ENCODE results near the gene DAPK3. TPM values are rescaled to one million over a fixed set of nuclear protein-coding genes. Genes with fewer than 3 reads are reported as not detected.
"Not testable (repeated sequence)": the region's sequence is repeated elsewhere in the genome, so short reads cannot be mapped to it uniquely, and the experiment has no call there.

The DAPK3 gene
- total and polyA plus RNA-seq, 2 experiments from 2014 or later: 47.6 to 167 TPM

DNA sequence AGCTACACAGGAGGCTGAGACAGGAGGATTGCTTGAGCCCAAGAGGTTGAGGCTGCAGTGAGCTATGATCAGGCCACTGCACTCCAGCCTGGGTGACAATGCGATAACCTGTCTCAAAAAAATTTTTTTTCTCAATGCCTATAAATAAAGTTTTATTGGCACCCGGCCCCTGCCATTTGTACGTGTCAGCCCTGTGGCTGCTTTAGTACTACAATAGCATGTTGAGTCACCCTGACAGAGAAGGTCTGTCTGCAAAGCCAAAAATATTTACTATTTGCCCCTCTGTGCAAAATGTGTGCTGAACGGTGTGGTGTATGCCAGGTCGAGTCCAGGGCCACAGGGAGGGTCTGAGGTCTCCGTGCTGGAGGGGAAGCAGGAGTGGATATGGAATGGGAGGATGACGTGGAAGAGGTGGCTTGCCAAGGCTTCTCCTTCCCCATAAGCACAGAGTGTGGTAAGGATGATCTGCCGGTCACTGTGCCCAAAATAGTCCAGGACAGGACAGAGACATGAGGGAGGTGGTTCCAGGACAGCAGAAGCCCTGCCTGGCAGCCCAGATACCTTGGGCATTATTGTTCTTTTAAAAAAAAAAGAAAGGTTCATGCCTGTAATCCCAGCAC lies 28.0 kb downstream of the DAPK3 start:
- H3K4me1 ChIP-seq (ENCODE audit: insufficient read depth): no peaks in the 10 kb centered on the region
- no peak for TF ChIP-seq EZH2 (IDR thresholded peaks at IDR 0.05; ENCODE audit: insufficient read depth, poor library complexity, severe bottlenecking)
- no peak for TF ChIP-seq EZH2phosphoT487 (IDR thresholded peaks at IDR 0.05; ENCODE audit: insufficient read depth, low read depth)
- in situ Hi-C loops (cut with MboI): no loop called here
- no peak overlapping the region for H3K27ac ChIP-seq
- no peaks in the 10 kb centered on the region for H4K20me1 ChIP-seq (ENCODE audit: insufficient read depth)
- no peaks in the 10 kb centered on the region for H3K79me2 ChIP-seq (ENCODE audit: insufficient read depth)
- 64 to 71% methylated on average over 8 of the region's 8 CpGs for WGBS, 2 experiments (ENCODE audit: low coverage in 1 of 2, low lambda C conversion rate in 2 of 2, missing lambda C conversion rate in 2 of 2)
- no peak overlapping the region for H2AFZ ChIP-seq
- peak; percentile 30 for DNase-seq
- H3K27me3 ChIP-seq (replicated peaks; ENCODE audit: insufficient read depth): no peaks in the 10 kb centered on the region
- no peak overlapping the region for H3K9ac ChIP-seq
- no peak overlapping the region for H3K4me3 ChIP-seq
- no peaks in the 10 kb centered on the region for H3K9me2 ChIP-seq (ENCODE audit: insufficient read depth)
- no peaks in the 10 kb centered on the region for H3F3A ChIP-seq (ENCODE audit: insufficient read depth)
- no peaks in the 10 kb centered on the region for H3K36me3 ChIP-seq (ENCODE audit: low read depth)
- H3K4me2 ChIP-seq (ENCODE audit: unreplicated experiment): no peak overlapping the region
- no peaks in the 10 kb centered on the region for H3K9me3 ChIP-seq (ENCODE audit: low read depth)

DNA sequence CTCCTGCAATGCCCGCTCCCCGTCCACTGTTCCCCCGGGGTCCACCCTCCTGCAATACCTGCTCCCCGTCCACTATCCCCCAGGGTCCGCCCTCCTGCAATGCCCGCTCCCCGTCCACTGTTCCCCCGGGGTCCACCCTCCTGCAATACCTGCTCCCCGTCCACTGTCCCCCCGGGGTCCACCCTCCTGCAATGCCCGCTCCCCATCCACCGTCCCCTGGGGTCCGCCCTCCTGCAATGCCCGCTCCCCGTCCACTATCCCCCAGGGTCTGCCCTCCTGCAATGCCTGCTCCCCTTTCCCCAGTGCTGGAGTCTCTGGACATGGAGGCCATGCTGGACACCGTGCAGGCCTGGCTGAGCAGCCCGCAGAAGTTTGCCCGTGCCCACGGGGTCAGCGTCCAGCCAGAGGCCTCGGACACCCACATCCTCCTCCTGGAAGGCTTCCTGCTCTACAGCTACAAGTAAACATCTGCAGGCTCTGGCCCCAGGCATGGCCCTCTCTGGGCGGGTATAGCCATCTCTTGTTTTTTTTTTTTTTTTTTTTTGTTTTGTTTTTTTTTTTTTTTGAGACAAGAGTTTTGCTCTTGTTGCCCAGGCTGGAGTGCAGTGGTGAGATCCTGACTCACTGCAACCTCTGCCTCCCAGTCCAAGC lies 32.5 kb downstream of the DAPK3 start:
- H4K20me1 ChIP-seq (ENCODE audit: insufficient read depth); H3K9me2 ChIP-seq (ENCODE audit: insufficient read depth); in situ Hi-C loops (cut with MboI); DNase-seq; H3K4me1 ChIP-seq (ENCODE audit: insufficient read depth); H3K27ac ChIP-seq; H3K4me3 ChIP-seq; H3K36me3 ChIP-seq (ENCODE audit: low read depth); H3F3A ChIP-seq (ENCODE audit: insufficient read depth); H3K9ac ChIP-seq; H3K4me2 ChIP-seq (ENCODE audit: unreplicated experiment); H2AFZ ChIP-seq; H3K79me2 ChIP-seq (ENCODE audit: insufficient read depth); H3K9me3 ChIP-seq (ENCODE audit: low read depth): not testable (repeated sequence)
- peaks cover 15% of the 10 kb centered on the region for H3K27me3 ChIP-seq (replicated peaks; ENCODE audit: insufficient read depth)
- 79 to 85% methylated on average over 9 to 22 of the region's 22 CpGs for WGBS, 2 experiments (ENCODE audit: low coverage in 1 of 2, low lambda C conversion rate in 2 of 2, missing lambda C conversion rate in 2 of 2)

DNA sequence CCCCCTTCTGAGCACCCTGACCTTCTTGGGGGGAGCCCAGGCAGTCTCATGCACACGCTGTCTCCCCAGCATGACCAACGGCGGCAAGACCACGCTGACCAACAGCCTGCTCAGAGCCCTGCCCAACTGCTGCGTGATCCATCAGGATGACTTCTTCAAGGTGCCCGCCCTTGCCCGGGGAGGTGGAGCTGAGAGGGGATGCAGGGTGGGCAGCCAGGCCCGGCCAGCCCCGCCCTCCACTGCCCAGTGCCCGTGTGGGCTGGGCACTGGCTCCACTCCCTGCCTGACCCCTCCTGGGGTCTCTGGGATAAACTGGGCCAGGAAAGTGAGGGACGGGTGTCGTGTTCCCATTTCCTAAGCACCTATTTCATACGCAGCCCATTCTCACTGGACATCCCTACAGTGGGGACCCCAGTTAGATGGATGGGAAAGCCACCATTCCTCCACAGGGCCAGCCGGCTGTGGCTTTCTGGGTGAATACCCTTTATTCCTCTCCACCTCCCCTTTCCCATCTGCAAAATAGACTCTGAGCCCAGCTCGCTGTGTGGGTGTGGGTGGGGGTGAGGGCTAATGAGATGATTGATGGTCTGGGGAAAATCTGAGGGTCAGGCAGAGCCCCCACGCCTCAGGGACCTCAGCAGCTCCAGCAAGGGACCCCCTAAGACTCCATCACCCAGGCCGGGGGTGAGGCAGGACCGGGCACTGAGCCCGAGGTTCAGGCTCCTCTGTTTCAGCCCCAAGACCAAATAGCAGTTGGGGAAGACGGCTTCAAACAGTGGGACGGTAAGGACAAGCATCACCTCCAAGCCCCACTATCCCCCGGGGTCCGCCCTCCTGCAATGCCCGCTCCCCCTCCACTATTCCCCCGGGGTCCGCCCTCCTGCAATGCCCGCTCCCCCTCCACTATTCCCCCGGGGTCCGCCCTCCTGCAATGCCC lies 34.1 kb downstream of the DAPK3 start:
- Histone ChIP-seq H3K4me3 (no peak overlapping the region), H3K79me2 (ENCODE audit: insufficient read depth) (no peaks in the 10 kb centered on the region), H4K20me1 (ENCODE audit: insufficient read depth) (no peaks in the 10 kb centered on the region), H3K4me1 (ENCODE audit: insufficient read depth) (no peaks in the 10 kb centered on the region), H3F3A (ENCODE audit: insufficient read depth) (no peaks in the 10 kb centered on the region), H3K9me2 (ENCODE audit: insufficient read depth) (no peaks in the 10 kb centered on the region), H3K27me3 (replicated peaks; ENCODE audit: insufficient read depth) (peaks cover 21% of the 10 kb centered on the region), H3K27ac (no peak overlapping the region), H3K9ac (no peak overlapping the region), H3K36me3 (ENCODE audit: low read depth) (no peaks in the 10 kb centered on the region), H2AFZ (no peak overlapping the region), H3K9me3 (ENCODE audit: low read depth) (no peaks in the 10 kb centered on the region), H3K4me2 (ENCODE audit: unreplicated experiment) (no peak overlapping the region)
- 71 to 79% methylated on average over 16 to 29 of the region's 29 CpGs for WGBS, 2 experiments (ENCODE audit: low coverage in 1 of 2, low lambda C conversion rate in 2 of 2, missing lambda C conversion rate in 2 of 2)
- DNase-seq: no peak
- no peak for TF ChIP-seq EZH2phosphoT487 (IDR thresholded peaks at IDR 0.05; ENCODE audit: insufficient read depth, low read depth)
- no peak for TF ChIP-seq EZH2 (IDR thresholded peaks at IDR 0.05; ENCODE audit: insufficient read depth, poor library complexity, severe bottlenecking)
- in situ Hi-C loops (cut with MboI): no loop called here

DNA sequence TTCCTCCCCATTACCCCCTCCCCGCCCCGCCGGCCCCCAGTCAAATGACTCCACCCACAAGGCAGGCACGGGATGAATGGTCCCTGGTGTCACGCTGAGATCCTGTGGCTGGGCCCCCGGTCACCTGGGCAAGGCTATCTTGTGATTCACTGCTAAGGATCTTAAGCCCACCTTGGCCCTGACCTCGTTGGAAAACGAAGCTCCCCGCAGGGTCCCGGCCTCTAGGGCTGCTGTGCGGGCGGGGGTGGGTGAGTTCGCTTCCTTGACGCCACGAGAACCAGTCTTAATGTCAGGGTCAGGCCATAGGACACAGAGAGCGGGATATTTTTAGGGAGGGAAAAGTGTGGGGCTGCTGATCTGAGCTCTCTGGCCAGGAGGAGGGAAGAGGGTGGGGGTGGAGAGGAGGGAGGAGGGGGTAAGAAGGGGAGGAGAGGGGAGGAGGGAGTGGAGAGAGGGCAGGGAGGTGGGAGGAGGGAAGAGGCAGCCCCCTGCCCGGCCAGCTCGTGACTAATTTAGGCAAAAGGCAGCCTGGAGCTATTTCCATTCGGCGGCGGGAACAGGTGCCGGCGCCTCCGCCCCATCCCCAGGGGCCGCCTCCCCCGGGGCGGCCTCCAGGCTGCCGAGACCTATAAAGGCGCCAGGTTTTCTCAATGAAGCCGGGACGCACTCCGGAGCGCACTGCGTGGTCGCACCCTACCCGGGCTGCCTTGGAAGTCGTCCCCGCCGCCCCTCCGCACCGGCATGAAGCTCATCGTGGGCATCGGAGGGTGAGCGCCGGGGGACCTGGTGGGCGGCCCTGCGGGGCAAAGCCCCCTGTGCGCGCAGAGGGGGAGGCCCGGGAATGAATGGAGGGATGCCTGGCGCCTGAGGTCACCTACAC lies 37.7 kb downstream of the DAPK3 start, which contains the start of gene NMRK2:
NMRK2 (plus strand) TSS at position 139 of the 880 bp plus-strand sequence; CDS start at position 742, 603 bp downstream.
- H3K79me2 ChIP-seq (ENCODE audit: insufficient read depth): no peaks in the 10 kb centered on the region
- H3F3A ChIP-seq (ENCODE audit: insufficient read depth): no peaks in the 10 kb centered on the region
- H3K4me3 ChIP-seq: no peak within 1 kb of the TSS
- H4K20me1 ChIP-seq (ENCODE audit: insufficient read depth): no peaks in the 10 kb centered on the region
- H3K36me3 ChIP-seq (ENCODE audit: low read depth): no peaks in the 10 kb centered on the region
- no peaks in the 10 kb centered on the region for H3K4me1 ChIP-seq (ENCODE audit: insufficient read depth)
- in situ Hi-C loops (cut with MboI): no loop called here
- no peak within 1 kb of the TSS for H2AFZ ChIP-seq
- DNase-seq: no peak
- no peak for TF ChIP-seq EZH2phosphoT487 (IDR thresholded peaks at IDR 0.05; ENCODE audit: insufficient read depth, low read depth)
- no peak for TF ChIP-seq EZH2 (IDR thresholded peaks at IDR 0.05; ENCODE audit: insufficient read depth, poor library complexity, severe bottlenecking)
- no peak within 1 kb of the TSS for H3K27ac ChIP-seq
- H3K4me2 ChIP-seq (ENCODE audit: unreplicated experiment): no peak within 1 kb of the TSS
- WGBS, 2 experiments (ENCODE audit: low coverage in 1 of 2, low lambda C conversion rate in 2 of 2, missing lambda C conversion rate in 2 of 2): 2 to 3% methylated on average over 36 to 51 of the region's 51 CpGs
- H3K9me2 ChIP-seq (ENCODE audit: insufficient read depth): no peaks in the 10 kb centered on the region
- H3K9ac ChIP-seq: no peak within 1 kb of the TSS
- H3K27me3 ChIP-seq (replicated peaks; ENCODE audit: insufficient read depth): peaks cover 21% of the 10 kb centered on the region
- H3K9me3 ChIP-seq (ENCODE audit: low read depth): no peaks in the 10 kb centered on the region
